Left colon (tissue), 2 donors: Measurements from ENCODE around the gene GDF15. TPM values are rescaled to one million over a fixed set of nuclear protein-coding genes. Genes with fewer than 3 reads are reported as not detected.

Experiments
- ATAC-seq: fragments of 200-7000 bp; cut with Tn5 transposase; one replicate; pipeline ENCODE4 v1.9.1; 2020; ENCODE audit warnings: mild to moderate bottlenecking, moderate library complexity
- DNase-seq, 2 donors: peaks; one replicate each; pipeline ENCODE4 v3.0.0-alpha.2; 2020
- intact Hi-C, 2 donors: fragments of 100-400 bp; cut with DNase I in 1 of 2; cut with micrococcal nuclease in 1 of 2; formaldehyde crosslinking; loops; one replicate each; pipeline versions ENCODE4 v1.11.2 to v1.14.0; 2022; cut with DNase I, micrococcal nuclease
- total RNA-seq, 2 donors: library from RNA; stranded (reverse); fragmentation: NEBNext Ultra II Directional; extraction: Animal tissue kit (Norgen Biotek cat#: 25700); gene quantifications; one replicate each; pipeline ENCODE4 v1.2.1, GENCODE V29; 2021
- donor health status: DM: no; HTN: no; CAD: no.
- donor health status: DM: yes; HTN: yes; CAD: no.

Gene GDF15
- total RNA-seq, 2 donors from 2014 or later = 32.2 to 87.6 TPM

DNA sequence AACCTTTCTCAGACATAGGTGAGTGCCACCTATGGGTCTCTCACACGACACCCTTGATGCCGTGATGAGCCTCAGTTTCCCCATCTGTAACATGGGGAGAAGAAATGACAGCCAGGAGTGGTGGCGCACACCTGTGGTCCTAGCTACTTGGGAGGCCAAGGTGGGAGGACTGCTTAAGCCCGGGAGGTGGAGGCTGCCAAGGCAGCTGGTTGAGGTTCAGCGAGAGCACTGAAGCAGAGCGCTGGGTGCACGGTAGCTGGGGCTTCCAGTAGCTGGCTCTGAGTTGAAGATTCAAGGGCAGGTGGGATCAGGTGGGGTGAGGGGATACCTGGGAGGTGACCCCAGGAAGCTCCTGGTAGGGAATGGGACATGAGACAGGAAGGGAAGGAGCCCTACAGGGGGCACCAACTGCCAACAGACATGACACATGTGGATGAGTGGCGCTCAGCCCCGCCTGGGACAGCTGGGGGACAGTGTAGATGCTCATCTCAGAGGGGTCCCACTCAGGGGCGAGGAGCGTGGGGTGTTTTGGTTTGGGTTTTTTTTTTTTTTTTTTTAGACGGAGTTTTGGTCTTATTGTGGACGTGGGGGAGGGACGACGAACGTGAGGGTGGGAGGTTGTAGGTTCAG, 26.8 kb downstream of the GDF15 start:
- ATAC-seq (no peak), DNase-seq (peak in 1 of 2 donors; percentile 29)
- intact Hi-C loops = loop anchor here (5.0 to 10.0 kb wide), 2 partner anchors 58 to 65 kb away; no protein-coding TSS in a partner anchor

DNA sequence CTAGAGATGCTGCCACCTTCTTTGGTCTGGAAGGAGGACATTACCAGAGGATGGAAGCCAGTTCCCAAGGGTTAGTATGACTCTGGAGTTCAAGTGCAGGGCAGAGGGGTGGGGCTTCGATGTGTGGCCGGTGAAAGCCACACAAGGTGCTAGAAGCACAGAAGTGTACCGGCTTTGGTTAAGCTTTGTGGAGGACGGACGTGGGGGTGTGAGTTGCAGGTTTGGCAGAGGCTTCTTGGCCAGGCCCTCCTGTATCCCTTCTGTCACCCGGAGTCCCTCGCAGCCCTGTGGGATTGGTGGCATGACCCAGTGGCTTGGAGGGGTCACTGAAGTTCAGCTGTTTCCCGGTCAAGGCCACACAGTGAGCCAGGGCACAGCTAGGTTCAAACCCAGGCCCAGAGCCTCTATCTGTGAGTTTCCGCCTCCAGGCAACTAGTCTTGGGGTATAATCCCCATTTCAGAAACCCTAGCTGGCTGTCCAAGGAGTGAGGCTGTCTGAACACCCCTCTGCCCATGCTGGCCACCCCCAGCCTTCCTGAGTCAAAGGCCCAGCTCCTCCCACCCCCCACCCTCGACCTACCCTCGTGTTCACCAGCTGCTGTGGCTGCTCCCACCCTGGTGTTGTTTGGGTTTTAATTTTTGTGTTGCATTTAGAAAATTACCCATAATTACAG, 28.7 kb downstream of the GDF15 start:
- no peak for ATAC-seq
- DNase-seq = peak in 1 of 2 donors; percentile 40
- intact Hi-C loops = loop anchor here (5.0 to 10.0 kb wide), 2 partner anchors 60 to 67 kb away; no protein-coding TSS in a partner anchor

DNA sequence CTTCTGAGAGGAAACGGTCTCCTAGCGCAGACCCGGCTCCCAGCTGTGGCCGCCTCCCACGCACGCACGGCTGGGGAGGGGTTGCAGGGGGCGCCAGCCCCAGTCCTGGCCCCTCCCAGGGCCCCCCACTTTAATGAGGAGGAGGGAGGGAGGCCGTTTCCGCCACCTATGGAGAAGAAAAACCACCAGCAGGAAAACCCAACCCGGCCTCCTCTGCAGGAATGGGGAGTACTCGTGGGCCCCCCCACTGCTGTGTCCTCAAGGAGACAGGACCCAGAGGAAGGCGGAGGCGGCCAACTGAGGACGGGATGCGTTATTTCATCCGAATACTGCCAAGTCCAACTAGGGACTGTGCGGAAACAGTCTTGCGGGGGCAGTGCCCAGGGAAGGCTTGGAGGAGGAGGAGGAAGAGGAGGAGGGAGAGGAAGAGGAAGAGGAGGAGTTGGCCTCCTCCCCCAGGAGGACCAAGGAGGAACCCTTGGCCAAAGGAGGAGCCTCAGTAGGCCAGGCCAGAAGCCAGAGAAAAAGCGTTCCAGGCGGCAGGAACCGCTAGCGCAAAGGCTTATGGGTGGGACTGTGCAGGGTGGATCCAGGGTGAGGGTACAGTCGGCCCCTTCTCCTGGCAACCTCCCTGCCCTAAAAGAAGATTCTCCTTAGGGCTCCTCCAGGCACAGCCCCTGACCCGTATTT, 29.4 kb downstream of the GDF15 start:
- DNase-seq (peak; percentile 57 to 73), ATAC-seq (no peak)
- intact Hi-C loops = loop anchor here in 1 of 2 donors (10.0 kb wide), 1 partner anchor 61 kb away; no protein-coding TSS in a partner anchor

DNA sequence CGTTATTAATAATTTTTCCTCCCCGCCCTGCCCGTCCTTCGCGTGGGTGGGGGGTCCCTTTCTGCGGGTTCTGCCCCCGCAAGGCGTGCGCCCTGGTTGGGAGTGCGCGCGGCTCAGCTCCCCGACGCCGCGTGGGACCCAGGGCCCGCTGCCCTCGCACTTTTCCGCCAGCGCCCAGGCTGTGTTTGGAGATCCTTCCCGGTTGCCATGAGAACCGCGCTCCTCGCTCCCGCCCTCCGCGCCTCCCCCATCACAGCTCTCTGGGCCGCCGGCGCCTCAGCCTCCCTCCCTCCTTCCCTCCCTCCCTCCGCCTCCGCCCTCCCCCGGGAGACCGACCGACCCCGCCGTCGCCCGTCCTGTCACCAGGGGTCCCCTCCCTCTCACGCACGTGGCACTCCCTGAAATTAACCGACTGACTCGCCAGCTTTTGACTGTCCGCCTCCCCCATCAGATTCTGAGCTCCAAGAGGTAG, 30.9 kb downstream of the GDF15 start:
- ATAC-seq (peak; percentile 30), DNase-seq (peak; percentile 84 to 85)
- intact Hi-C loops = loop anchor here in 1 of 2 donors (10.0 kb wide), 1 partner anchor 62 kb away; no protein-coding TSS in a partner anchor

DNA sequence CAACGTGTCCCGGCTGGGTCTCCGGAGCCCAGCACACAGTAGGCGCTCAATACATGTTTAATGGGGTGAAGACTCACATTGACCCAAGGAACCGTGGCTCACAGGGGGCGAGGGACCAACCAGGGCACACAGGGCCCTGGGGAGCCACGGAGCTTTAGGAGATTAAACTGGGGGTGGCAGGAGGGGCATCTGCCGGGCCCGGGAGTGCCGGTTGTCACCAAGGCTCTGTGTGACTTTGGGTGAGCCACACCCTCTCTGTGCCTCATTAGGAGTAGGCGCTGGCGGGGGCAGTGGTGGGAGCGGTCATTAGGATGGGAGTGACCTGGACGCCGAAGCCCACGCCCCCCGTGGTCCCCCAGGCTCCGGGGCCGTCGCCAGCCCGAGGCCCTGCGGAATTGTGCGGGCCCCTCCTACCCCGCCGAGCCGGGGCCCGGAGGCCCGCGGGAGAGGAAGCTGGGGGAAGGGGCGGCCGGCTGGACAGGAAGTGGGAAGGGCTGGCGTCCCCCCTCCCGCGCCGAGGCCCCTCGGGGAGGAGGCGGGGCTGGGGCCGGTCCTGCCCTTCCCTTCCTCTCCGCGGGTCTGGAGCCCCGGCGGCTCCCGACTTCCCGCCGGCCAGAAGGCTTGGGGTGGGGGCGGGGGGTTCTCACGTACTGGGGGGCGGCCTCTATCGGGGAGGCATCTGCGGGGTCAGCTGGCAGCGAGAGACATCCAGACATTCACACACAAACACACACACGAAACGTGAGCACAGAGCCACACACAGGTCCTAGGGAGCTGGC, 31.5 kb downstream of the GDF15 start:
- peak; percentile 69 to 70 for DNase-seq
- intact Hi-C loops = loop anchor here in 1 of 2 donors (10.0 kb wide), 1 partner anchor 63 kb away; no protein-coding TSS in a partner anchor

DNA sequence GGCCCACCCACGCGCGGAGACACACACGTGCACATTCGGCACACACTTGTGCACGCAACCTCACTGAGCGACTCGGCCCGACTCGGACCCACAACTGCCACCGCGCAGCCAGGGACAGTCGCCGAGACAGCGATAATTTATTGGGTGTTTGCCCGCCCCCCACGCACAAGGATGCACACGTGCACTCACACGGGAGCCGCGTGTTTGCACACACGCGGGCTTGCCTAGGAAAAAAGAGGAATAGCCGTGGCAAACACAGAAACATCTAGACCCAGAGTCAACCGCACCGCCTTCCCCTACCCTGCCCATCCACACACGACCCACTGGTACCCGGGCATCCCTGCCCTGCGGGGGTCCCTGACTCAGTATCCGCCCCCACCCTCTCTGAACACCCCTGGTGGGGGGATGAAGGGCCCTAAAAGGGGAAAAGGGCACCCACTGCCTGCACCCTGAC, 32.1 kb downstream of the GDF15 start:
- intact Hi-C loops = loop anchor here in 1 of 2 donors (10.0 kb wide), 1 partner anchor 63 kb away; no protein-coding TSS in a partner anchor
- ATAC-seq = no peak
- peak; percentile 47 to 52 for DNase-seq

More for the DNA sequence above, 31.5 kb downstream of the GDF15 start:
- peak; percentile 6 for ATAC-seq

DNA sequence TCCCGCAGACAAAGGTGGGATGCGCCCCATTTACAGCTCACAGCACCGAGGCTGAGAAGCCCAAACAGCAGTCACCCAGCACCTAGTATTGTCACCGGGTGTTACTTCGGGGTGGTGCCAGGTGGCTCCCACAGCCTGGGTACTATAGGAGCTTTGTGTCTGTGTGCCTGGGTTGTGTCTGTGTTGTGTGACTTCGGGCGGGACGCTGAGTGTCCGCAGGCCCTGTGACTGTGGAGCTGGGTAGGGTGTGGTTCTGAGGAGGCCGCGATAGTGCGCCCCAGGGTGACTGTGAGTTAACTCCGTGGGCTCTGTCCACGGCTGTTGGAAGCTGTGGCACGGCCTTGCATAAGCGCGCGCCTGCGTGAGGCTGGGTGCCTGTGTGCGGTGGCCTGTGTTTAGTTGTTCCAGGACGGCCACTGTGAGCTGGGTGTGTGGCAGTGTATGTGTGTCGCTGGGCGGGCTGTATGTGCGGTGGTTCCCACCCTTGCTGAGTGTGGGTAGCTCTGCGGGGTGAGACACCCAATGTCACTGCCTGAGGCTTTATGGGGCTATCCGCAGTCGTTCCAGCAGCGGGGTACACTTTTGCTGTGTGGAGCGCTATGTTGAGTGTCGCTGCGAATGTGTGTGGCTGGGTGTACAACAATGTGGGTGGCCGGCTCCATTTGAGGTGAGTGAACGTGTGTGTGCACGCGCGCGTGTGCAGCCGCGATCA, 32.7 kb downstream of the GDF15 start:
- intact Hi-C loops = loop anchor here in 1 of 2 donors (10.0 kb wide), 1 partner anchor 64 kb away; no protein-coding TSS in a partner anchor
- ATAC-seq (peak; percentile 37), DNase-seq (peak; percentile 65 to 66)

DNA sequence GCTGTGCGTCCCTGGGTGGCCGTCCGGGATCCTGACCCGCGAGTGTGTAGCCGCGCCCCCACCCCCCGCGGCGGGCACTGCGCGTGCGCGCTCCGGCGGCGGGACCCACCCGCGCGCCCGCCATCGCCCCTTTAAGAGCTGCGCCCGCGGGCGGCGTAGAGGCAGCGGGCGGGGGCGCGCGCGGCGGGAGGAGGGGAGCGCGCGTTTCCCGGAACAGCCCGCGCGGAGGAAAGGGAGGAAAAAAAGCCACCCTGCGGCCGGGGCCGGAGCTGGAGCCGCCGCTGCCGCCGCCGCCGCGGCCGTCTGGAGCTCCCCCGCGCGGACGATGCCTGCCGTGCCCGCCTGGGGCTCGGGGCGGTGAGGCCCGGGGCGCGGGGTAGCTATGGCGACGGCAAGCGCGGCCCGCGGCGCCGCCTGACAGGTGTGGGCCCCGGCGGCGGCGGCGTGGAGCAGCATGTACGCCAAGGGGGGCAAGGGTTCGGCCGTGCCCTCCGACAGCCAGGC, 33.3 kb downstream of the GDF15 start, which contains the start of gene SSBP4:
Gene SSBP4, plus strand, starts transcription at position 204 of the 504 bp plus-strand sequence. Its CDS starts 251 bp downstream, at position 455.
- DNase-seq = peak; percentile 52 to 79
- peak; percentile 53 for ATAC-seq
- intact Hi-C loops = loop anchor here in 1 of 2 donors (10.0 kb wide), 1 partner anchor 64 kb away; no protein-coding TSS in a partner anchor

DNA sequence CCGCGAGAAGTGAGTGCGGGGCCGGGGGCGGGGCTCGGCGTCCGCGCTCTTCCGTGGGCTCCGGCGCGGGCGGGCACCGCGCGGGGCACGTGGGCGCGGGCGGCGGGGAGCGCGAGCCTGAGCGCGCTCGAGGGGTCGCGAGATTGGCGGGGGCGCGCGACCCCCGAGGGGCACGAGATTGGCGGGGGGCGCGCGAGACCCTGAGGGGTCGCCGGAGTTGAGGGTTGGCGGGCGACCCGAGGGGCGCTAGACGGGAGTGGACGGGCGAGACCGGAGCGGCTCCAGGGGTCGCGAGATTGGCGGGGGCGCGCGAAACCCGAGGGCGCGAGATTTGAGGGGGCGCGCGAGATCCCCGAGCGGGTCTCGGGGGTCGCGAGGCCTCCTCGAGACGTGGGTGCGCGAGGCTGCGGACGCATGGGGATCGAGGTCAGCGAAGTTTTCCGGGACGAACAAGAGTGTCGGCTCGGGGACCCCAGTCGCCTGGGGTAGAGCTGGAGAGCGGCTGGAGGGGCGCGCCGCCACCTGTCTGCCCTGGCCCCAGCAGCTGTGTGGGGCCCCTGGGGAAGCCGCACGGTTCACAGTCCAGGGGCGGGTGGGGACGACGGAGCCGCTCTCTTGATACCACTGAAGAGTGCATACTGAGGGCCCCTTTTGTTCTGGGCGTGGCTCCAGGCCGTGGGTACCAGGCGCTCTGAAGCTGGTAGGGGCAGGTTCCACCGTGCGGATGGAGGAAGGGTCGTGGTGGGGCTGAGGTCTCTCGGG, 33.9 kb downstream of the GDF15 start:
- ATAC-seq = peak; percentile 30
- intact Hi-C loops = loop anchor here in 1 of 2 donors (10.0 kb wide), 1 partner anchor 65 kb away; no protein-coding TSS in a partner anchor

DNA sequence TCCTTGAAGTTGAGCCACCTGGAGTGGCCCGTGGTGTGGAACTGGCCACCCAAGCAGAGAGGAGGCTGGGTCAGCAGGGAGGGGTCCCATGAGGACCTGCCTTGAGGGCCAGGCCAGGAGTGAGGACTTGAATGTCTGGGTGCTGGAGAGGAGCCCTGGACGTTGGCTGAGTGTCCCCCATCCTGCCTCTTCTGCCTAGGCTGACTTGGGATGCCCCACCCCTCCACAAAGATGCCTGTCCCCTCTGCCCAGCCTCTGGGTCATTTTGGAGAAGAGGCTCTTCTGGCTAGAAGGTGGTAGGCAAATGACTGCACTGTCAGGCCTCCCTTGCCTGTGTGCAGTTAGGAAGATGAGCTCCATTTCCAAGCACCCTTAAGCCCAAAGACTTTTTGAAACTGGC, 35.0 kb downstream of the GDF15 start:
- no peak for ATAC-seq

More for the DNA sequence above, 33.9 kb downstream of the GDF15 start:
- peak; percentile 68 to 72 for DNase-seq

DNA sequence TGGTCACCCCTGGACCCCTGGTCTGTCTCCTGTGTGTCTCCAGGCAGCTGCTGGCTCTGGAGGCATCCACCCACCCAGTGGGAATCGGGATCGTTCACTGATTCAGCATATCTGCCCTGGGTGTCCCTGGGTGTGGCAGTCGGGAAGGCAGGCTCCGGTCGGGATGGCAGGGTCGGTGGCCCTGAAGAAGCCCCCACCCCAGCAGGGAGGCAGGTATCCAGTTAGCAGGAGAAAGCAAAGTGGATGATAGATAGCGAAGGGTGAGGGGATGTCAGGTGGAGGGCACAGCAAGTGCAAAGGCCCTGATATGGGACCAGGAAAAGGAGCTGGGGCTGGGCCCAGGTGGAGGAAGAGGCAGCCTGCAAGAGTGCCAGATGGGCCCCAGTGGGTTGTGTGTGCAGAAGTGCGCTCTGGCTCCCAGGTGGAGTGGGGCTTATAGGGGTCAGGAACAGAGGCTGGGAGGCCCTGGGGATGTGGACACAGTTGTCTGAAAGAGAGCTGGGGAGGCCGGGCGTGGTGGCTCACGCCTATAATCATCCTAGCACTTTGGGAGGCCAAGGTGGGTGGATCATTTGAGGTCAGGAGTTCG, 35.5 kb downstream of the GDF15 start:
- no peak for DNase-seq

More for the DNA sequence above, 35.0 kb downstream of the GDF15 start:
- DNase-seq = no peak
- intact Hi-C loops = no loop called here

DNA sequence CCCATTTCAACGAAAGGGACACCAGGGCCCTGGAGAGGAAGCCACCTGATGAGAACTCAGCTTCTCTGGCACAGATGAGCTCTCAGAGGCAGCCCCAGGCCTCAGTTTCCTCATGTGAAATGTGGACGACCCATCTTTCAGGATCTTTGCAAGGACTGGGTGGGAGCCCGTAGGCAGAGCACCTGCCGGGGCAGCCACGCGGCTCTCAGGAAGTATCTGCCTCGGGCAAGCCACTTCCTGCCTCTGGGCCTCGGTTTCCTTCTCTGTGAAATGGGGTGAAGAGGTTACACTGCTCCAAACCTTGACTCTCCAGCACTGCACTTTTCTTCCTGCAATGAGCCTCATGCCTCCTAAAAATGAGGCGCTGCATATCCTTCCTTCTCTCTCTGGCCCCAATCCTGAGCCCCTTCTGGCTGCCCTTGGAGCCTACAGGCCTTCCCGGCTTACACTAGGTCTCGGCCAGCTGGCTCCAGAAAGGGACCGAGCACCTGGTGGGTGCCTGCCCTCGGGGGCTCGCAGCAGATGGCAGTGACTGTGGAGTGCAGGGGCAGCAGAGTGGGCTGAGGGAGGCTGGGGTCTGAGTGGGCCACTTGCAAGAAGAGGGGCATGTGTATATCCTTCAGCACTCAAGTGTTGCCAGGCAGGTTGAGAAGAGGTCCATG, 36.7 kb downstream of the GDF15 start:
- intact Hi-C loops = no loop called here

More for the DNA sequence above, 35.5 kb downstream of the GDF15 start:
- intact Hi-C loops = no loop called here
- no peak for ATAC-seq

DNA sequence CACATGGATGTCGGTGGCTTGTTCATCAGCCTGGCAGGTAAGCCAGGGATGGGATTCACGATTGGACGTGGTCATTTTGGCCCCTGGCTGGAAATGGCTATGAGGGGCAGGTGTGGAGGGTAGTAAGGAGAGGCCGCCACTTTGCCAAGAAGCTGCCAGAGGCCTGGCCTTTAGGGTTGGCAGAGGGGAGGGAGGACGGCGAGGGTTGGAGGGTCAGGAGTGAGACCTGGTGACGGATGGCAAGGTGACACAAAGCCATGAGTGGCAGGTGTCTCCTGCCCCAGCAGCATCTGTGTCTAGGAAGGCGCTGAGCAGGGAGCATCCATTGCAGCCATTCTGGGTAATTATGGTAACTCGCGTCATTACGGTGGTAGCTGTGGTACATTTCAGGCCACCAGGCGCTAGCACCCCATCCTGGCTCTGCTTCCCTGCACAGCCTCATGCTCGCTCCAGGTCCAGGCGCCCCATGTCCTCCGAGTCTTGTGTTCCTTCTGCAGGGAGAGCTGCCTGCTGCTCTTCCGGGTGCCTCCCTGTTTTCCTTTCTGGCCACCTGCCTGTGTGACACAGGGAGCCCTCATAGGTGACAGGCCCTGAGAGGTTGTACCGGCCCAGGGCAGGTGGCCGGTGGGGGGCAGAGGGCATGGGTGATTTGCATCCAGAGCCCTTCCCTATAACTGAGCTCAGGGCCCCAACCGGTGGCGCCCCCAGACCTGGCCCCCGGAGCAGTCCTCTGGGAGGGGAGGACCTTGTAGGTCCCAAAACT, 37.5 kb downstream of the GDF15 start:
- peak; percentile 44 for ATAC-seq
- peak in 1 of 2 donors; percentile 46 for DNase-seq
- intact Hi-C loops = no loop called here

More for the DNA sequence above, 36.7 kb downstream of the GDF15 start:
- DNase-seq (no peak), ATAC-seq (no peak)

DNA sequence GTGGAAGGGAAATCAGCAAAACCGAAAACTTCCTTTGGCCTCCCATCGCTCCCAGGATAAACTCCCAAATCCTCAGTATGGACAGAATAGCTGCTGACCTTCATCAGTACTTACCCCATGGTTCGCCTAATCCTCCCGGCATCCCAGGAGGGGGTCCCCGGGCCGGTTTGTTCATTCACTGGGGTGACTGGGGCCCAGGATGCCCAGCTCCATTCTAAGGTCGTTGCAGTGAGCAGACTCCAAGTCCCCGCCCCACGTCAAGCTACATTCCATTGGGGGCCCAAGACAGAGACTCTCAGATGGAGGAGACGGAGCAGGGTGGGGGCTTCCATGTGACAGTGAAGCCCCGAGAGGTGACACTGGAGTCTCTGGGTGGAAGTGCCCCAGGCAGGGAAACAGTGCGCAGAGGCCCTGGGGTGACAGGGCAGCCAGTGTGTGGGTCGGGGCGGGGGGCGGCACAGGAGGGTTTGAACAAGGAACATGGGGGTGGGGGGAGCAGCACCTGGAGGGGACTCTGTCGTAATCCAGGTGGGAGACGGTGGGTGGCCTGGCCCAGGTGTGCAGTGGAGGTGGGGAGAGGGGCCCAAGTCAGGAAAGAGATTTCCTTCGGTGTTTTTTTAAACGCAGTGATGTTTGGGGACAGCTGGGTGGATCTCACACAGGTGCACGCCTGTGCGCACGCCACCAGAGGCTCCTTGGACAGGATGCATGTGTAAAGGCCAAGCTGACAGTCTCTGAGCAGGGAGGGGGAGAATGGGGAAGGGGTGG, 38.3 kb downstream of the GDF15 start:
- ATAC-seq (no peak), DNase-seq (peak in 1 of 2 donors; percentile 25)
- intact Hi-C loops = no loop called here
